Measurements from ENCODE around the gene ATL2. TPM values are rescaled to one million over a fixed set of nuclear protein-coding genes. Genes with fewer than 3 reads are reported as not detected.
"Not testable (repeated sequence)": the region's sequence is repeated elsewhere in the genome, so short reads cannot be mapped to it uniquely, and the experiment has no call there.

ATL2 gene
- total RNA-seq, 1 donor from 2014 or later: 54.5 TPM

DNA sequence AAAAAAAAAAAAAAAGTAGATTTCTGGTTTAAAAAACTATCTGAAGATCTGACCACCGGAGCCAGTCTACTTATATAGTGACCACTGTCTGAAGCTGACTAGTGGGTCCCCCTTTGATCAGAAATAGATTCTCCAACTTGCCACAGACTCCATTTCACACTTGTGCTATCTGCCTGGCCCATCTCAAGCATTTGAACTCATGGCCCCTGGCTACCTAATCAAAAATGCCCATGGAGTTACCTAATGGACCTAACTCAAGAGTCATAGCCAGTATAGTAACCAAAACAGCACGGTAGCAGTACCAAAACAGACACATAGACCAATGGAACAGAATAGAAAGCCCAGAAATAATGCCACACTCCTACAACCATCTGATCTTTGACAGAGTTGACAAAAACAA is 17.0 kb upstream of the ATL2 start:
- intact Hi-C loops (cut with micrococcal nuclease): loop anchor here (2.0 kb wide), 1 partner anchor 17 kb away; the partner anchor contains the start of gene ATL2

DNA sequence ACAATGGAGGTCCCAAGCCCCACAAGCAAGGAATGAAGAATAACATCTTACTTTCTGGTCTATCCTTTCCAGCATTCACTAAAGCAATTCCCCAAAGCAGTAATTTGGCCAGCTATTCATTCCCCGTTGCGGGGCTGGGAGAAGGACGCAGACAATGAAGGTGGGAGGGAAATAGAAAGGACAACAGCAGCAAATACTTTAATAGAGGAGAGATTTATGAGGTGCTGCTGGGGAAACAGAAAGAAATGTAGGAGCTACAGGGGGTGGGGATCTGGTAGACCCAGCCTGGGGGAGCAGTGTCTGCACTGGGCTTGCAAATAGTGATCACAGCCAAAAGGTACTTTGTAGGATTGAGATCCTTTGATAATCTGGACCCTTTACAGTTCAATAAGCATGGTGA is 13.9 kb upstream of the ATL2 start:
- intact Hi-C loops (cut with micrococcal nuclease): no loop called here

- intact Hi-C loops (cut with micrococcal nuclease): loop anchor here (1.0 kb wide), 1 partner anchor 11 kb away; the partner anchor contains the start of gene ATL2
Measured at GRCh38 chr2:38387887-38388286, 10.8 kb upstream of the ATL2 start.

DNA sequence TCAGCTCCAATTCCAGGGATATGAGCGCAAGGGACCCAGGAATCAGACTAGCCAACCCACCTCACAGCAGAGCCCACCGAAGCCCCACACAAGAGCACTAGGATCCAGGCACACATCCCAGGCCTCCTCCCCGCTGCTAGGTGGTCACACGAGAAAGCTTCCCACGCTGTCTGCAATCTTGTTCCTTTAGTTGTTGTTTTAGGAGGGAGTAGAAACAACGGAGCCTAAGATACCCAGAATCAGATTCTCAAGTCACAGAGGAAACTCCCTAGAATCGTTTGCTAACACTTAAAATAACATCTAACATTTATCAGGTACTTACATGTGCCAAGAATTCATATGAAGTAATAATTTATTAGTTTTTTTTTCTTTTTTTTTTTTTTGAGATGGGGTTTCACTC is 9.7 kb upstream of the ATL2 start:
- intact Hi-C loops (cut with micrococcal nuclease): no loop called here

DNA sequence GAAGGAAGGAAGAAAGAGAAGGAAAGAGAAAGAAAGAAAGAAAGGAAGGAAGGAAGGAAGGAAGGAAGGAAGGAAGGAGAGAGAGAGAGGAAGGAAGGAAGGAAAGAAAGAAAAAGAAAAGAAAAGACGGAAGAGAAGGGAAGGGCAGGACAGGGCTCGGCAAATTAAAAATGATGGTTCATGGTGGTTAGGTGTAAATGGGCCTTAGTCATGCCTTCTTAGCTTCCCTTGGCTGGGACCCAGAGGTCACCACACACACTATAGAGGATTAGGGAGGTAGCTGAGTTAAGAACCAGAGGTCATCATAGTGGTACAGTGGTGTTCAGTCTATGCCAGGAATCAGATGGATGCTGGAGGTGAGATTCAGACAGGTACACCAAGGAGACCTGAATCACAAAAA is 9.3 kb upstream of the ATL2 start:
- intact Hi-C loops (cut with micrococcal nuclease): no loop called here

GRCh38 chr2:38384338-38384737 is 7.3 kb upstream of the ATL2 start:
- intact Hi-C loops (cut with micrococcal nuclease): no loop called here

- intact Hi-C loops (cut with micrococcal nuclease): not testable (repeated sequence)
Measured at GRCh38 chr2:38383741-38384140, 6.7 kb upstream of the ATL2 start.

GRCh38 chr2:38381381-38382143 is 4.5 kb upstream of the ATL2 start:
- intact Hi-C loops (cut with micrococcal nuclease): no loop called here

DNA sequence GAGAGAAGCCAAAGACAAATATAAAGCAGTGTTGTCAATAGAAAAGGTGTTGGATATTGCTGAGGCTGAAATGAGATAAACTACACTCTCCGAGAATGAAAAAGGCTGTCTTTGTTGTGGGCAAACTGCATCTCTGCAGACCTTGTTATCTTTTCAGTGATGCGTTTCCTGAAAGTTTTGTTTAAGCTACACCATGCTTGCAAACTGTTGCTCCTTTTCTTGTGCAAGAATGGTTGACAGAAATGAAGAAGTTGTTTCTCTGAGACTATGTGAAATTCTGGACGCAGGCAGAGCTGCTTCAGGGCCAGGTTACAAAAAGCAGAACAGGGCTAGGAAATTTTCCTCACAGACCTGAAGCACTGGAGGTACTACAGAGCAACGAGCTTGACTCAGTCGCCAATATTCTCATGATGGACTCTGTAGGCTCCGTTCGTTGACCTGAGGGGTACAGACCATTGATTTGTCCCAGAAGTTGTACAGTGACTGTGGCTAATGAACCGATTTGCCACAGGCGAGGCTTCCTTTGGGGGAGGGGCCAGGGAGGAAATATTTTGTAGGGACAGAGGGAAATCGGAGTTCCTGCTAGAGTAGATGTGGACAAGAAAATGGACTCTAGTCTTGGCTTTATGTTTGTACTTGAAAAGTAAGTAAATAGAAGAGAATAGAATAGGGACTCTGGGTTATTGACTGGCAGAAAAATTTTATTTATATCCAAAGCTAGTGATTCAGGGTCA is 3.5 kb upstream of the ATL2 start:
- intact Hi-C loops (cut with micrococcal nuclease): no loop called here

GRCh38 chr2:38376346-38377049 is 575 bp downstream of the ATL2 start:
- intact Hi-C loops (cut with micrococcal nuclease): loop anchor here (1.0 to 10.0 kb wide), 12 partner anchors 12 to 1412 kb away; partner anchors contain the start of genes CYP1B1, DHX57, MAP4K3 and MORN2

- intact Hi-C loops (cut with micrococcal nuclease): loop anchor here (1.0 to 10.0 kb wide), 10 partner anchors 19 to 1411 kb away; partner anchors contain the start of genes CYP1B1, DHX57, MAP4K3 and MORN2
Measured at GRCh38 chr2:38375696-38376345, 1.3 kb downstream of the ATL2 start.

DNA sequence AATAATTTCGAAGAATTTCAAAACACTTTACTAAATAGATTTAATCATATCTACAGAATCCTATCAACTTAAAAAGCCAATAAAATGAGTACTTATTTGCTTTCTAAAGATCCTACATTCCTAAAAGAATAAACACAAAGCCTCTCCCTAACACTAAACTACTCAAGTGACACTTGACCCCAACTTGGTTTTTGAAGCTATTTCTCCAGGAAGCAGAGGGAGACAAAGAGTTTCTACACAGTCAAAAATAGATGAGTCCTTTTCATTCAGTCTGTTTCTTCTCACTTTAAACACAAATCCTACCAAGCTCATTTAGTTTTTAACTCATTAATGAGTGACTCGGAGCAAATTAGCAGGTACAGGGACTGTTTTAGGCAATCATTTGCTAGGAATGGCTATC is 2.1 kb downstream of the ATL2 start:
- intact Hi-C loops (cut with micrococcal nuclease): loop anchor here (5.0 to 10.0 kb wide), 6 partner anchors 92 to 1410 kb away; partner anchors contain the start of genes CYP1B1, MAP4K3, SOS1 and STRN

GRCh38 chr2:38371235-38371634 is 5.8 kb downstream of the ATL2 start:
- intact Hi-C loops (cut with micrococcal nuclease): loop anchor here (10.0 kb wide), 3 partner anchors 844 to 1406 kb away; partner anchors contain the start of genes MAP4K3 and STRN

- intact Hi-C loops (cut with micrococcal nuclease): loop anchor here (10.0 kb wide), 3 partner anchors 844 to 1406 kb away; partner anchors contain the start of genes MAP4K3 and STRN
Measured at GRCh38 chr2:38370664-38371063, 6.4 kb downstream of the ATL2 start.

- intact Hi-C loops (cut with micrococcal nuclease): no loop called here
Measured at GRCh38 chr2:38362232-38362631, 14.8 kb downstream of the ATL2 start.

DNA sequence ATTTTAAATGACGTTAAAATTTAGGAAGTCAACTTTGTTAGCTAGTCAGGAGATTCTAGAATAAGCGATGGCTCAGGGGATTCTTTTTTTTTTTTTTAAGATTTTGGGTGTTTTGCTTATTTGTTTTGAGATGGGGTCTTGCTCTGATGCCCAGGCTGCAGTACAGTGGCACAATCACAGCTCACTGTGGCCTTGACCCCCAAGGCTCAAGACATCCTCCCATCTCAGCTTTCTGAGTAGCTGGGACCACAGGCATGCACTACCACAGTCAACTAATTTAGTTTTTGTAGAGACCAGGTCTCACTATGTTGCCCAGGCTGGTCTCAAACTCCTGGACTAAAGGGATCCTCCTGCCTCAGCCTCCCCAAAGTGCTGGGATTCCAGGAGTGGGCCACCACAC is 16.9 kb downstream of the ATL2 start:
- intact Hi-C loops (cut with micrococcal nuclease): no loop called here

DNA sequence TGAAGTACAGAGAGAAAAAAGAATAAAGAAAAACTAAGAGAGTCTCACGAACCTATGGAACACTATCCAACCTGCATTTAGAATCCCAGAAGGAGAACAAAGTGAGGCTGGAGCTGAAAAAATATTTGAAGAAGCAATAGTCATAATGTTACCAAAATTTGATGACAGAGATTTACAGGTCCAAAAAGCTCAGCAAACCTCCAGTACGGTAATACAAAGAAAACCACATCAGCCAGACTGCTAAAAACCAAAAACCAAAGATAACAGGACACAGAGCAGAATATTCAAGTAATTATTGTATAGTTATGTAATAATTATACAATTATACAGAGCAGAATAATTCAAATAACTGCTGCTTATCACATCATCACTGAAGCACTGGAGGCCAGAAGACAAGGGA is 23.7 kb downstream of the ATL2 start:
- intact Hi-C loops (cut with micrococcal nuclease): no loop called here

DNA sequence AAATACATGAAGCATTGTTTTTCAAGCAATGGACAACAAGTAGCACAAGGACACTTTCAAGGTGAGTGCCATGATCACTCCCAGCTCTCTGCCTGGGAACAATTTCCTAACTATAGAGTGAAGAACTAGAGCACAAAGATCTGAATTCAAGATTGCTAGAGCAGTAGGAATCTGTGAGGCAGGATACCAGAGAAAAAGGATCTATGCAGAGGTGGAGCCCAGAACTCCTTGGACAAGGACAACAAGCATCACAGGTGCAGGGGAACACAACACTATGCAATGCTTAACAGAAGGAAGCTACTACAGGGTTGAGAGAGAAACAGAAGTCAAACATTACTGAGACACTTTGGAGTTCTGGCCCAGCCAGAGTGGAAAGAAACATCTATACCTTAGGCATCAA is 24.7 kb downstream of the ATL2 start:
- intact Hi-C loops (cut with micrococcal nuclease): no loop called here

DNA sequence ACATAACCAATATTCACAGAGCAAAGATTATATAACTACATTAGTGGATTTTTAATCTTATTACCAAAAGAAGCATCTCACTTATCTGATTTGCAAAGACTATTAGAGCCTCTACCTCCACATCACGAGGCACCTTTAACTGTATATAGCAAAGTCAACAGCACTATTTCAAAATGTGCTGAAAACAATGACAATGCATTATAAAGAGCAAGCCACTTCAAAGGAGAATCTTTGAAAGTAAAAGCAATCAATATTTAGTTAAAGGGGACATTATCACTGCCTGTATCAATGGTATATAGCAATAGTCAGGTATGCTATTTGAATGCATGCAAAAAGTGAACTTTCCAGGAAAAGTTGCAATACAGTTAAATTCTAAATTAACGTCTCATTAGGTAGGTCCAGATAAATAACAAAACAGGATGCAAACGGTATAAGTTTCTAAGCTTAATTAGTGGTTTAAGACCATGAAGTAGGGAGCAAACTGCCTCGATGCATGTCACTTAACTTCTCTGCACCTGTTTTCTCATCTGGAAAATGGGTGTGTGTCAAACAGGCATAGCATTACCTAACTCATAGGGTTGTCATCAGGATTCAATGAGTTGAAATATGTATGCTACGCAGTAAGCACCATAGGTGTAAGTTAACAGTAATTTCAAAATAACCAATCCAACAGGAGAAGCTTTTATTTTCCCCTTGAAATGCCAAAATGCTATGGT is 31.6 kb downstream of the ATL2 start:
- intact Hi-C loops (cut with micrococcal nuclease): no loop called here

DNA sequence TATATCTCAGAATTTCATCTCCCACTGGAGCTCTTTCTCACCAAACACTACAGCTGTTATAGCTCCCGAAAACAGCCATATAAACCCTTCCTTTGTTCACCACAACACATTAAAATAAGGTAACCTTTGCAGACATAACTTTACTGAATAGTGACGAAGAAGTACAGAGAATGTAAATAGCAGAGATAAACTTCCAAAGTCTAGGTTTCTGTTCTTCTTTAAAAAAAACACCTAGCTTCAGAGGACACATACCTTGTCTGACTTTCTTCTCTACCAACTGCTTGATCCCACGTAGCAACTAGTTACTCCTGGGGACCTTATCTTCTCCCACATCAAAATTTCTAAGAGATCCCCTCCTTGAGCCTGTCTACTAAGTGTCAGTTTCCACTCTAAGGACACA is 32.3 kb downstream of the ATL2 start:
- intact Hi-C loops (cut with micrococcal nuclease): no loop called here

Data from T-helper 2 cell treated with Interferon-gamma antibody and Interleukin-4, amounts not matched to agents 100 ng/mL and 5 ng/mL, for 36 hours (primary cell).